HG02840 (cell line): ENCODE results near the gene MLIP.

Experiments used
- ATAC-seq: cut with Tn5 transposase; IDR thresholded peaks from one replicate; pipeline ENCODE4 v1.9.1; 2021; ENCODE audit warnings: mild to moderate bottlenecking, moderate library complexity, moderate number of reproducible peaks; ENCODE audit not compliant: unreplicated experiment, low FRiP score

Gene MLIP

DNA sequence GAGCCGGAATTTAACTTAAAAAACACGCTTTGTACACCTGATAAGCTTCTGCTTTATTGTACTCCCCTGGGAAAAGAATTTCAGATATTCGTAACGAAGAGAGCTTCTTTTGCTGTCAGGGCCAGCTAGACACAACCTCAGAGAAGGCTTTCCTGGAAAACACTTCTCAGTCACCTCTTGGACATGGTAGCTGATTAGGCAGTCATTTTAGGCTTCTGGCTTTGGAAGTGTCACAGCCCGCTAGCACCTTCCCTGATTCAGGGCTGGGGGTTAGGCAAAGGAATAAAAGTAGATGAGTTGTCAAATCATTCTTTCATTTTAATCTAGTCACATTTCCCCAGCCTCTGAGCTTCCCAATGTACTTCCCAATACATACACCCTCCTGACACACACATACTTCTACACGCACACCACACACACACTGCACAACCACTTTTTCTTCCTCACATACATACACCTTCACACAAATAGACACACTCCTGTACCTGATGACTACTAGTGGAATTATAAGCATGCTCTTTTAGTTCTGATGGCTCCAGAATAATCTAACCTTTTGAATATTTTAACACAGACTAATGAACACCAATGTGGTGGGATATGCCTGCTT is 162.1 kb downstream of the MLIP start:
- no peak for ATAC-seq

DNA sequence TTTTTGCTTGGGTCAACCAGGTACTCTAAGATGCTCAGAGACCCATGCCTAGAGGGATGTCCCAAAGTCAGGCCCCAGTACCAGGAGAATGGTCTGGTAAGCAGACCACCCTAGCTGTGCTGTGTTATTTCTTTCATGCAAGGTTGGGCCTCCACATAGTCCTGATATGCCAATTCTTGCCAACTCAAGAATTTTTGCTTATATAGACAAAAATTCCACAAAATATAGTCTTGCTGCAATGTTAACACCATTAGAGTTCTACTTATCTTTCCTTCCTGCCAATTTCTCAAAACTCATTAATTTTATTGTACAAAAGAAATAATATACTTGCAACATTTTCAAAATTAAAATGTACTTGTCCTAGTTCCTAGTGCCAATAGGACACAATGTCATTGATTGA is 163.1 kb downstream of the MLIP start:
- ATAC-seq = no peak

DNA sequence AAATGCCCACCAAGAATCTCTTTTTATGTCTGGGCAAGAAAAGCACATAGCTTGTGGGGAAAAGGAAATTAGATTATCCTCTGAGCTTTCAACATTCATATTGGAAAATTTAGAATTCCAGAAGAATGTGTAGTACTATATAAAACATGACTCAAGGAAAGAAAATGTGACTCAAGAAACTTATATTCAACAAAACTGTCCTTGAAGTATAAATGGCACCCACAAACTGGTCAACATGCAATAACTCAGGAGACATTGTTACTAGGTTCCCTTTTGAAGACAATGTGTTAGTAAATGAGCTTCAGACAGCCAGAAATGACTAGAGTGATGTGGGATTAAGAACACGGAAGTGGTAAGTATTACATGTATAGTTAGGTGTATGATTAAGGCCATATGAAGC is 170.9 kb downstream of the MLIP start:
- no peak for ATAC-seq

DNA sequence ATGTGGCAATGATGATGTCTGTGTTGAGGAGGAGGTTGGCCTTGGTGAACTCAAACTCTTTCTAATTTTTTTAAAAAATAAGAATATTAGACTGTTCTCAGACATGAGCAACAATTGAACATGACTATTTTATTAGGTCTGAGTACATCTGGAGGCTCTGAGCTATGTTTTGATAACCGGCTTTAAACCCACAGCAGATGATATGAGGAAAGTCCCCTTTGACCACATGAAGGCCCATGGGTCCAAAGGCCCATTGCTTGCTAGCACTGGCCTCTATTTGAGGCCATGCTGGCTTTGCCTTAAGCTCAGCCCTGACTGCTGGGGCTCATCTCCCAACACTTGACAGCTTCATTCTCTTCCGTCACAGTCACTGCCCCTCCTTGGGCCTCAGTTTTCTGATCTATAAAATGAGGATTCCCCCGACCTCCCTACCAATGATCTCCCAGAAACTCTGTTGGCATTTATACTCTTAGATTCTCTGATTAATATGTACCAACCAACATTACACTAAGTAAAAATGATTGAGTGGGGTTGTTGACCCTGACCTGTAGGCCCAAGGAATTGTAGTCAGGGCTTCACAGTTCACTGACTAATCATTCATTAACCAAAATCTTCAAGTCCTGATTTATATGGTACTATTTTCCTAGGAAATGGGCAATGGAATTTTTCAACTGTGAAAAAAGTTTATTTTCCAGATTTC is 173.1 kb downstream of the MLIP start:
- ATAC-seq = no peak

DNA sequence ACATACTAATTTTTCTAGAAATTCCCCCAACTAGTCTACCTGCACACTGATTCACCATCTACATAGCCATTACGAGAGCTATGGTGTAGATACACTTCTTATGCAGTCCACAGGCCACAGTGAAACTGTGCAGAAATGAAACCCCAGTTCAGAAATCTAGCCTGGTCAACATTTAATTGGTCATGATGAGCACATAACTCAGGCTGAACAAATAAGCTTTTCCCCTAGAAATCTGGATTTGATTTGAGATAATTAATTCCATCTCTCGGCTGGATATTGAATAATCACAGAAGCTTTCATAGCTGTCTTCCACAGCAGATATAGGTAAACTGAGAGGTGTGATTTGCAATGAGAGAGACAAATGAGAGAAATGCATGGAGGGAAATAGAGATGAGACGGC is 174.4 kb downstream of the MLIP start:
- no peak for ATAC-seq

DNA sequence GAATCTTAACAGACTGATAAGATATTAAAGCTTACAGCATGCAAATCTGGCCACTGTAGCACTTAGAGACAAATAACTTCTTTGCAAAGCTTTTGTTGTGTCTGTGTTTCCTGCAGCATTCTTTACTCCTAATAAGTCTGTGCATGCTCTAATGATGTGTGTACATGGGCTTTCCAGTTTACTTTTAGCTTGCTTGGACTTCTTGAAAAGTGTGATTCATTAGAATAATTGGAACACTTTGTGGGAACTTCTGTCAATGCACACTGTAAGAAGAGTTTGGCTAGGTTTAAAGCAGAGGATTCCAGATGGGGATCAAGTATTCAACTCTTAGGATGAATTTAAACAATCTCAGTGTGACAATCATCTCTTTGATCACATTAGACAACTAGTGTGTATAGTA is 174.9 kb downstream of the MLIP start:
- no peak for ATAC-seq

DNA sequence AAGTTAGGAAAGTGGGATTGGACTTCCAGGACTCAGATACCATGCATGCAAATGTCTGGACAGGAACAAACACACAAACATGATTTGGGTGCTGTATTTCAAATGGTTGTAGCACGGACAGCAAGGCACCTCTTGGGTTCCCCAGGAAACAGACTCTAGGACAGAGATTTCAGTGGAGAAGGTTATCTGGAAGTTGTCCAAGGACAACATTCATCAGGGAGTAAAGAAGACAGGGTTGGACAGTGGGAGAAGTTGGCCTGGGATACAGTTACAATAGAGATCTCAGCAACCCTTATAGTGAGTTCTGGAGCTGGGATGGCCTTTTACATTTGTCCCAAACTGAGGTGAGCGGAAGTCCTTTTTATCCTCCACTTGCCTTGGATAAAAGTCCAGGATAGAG is 177.2 kb downstream of the MLIP start:
- no peak for ATAC-seq

DNA sequence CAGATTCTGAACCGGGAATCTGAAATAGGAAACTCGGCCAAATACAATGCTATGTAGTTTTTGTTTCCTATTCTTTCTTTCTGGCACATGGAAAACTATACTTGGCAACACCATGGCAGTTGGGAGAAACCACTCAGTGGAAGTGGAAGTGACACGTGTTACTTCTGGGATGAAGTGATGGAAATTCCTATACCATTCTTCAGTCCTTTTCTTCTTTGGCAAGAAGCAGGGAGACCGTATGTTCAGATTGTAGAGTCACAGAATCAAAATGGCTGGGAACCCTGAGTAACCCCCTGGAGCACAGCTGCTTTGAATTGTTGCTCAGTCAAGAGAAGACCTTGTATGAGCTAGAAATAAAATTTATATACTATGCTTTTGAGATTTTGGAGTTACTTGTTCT is 178.2 kb downstream of the MLIP start:
- ATAC-seq = no peak

DNA sequence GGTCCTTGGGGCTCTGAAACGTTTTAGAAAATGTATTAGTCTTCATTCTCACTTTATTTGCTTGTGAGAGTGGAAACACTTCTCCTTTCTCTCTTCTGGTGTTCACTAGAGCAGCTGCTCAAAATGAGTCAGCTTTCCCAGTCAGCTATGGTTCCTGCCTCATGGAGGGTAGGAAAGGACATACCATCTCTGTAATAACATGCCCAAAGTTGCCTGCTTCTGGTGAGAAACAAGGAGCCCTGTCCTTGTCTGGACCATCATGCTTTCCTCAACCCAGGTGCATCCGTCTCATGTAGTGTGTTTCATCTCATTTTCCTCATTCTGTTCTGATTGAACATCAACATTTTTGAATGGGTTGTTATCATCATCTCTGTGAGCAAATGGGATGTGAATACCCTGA is 179.9 kb downstream of the MLIP start:
- ATAC-seq = no peak

DNA sequence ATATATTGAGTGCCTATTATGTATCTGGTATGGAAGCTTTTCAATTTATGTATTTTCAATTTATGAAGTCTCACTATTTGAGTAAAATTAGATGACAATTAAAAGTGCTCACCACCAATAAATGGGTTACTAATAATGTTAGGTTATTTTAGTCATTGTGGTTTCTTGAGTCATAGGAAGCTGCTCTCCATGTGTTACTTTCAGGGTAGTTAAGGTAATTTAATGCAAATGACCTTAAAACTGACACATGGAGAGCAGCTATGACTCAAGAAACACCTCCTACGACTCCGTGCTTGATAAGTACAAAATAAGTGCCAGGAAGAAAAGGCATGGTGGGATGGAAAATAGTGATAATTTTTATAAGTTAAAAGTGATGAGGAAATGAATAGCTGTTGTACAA is 180.5 kb downstream of the MLIP start:
- ATAC-seq = peak; percentile 97

DNA sequence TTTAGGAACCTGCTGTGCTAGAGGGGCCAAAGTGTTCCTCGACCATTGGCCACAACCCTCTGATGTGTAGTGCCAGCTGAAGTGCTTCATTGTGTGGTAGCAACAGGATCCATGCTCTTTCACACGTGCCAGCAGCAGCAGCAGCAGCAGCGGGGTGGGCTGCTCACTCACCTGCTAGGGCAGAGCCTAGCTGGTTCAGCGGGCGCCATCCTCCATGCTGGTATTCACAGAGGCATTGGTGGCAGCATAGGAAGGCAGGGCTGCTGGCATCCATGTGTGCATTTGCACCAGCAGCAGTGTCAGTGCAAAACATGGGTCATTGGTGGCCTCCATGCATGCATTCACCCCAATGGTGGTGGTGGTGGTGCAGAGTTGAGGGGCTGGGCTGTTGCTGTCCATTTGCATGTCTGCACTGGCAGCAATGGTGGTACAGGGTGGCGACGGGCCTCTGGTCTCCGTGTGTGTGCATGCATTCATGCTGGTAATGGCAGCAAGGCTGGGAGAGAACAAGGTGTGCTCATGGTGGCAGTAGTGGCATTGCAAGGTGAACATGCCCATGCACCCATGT is 183.8 kb downstream of the MLIP start:
- ATAC-seq = no peak

DNA sequence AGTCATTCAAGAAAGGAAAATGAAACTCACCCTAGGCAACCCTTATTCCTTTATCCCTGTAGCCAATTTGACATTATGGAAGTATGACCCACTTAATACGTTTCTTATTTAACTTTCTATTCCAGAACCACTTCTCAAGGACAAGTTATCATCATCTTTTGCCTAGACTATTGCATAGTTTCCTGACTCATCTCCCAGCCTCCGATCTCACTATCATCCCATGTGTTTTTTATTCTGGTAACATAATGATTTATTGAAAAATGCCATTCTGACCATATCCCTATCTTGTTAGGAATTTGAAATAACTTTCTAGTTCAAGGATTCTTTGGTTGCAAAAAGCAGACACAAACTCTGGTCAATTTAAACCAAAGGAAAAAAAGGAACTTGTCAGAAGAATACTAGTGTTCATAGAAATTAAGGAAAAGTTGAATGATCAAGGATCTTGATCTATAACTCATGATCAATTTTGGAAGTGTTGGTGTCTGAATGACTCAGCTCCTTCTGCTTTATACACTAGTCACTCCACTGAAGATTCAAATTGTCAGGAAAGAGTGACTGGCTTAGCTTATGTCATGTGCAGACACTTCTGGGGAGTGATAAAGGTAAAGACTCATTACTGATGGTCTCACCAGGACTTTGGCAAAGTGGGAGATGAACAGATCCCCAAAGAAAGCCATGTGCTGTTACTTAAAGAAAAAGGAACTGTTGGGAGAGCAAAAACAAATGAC is 188.5 kb downstream of the MLIP start:
- ATAC-seq = no peak

DNA sequence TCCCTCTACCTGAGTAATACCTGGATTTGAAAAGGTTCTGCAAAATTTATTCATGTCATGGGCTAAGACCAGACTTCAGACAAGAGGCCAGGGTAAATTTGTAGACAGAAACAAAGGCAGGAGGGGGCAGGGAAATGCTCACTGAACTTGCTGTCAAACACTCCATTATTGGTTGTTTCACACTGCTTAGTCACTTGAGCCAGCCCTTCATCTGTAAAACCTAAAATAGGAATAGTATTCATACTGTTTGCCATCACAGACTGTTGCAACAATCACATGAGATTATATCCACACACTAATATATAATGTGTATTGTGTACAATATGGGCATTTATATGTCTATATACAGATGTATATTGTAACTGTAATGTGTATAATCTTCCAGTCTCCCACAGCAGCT is 190.5 kb downstream of the MLIP start:
- no peak for ATAC-seq

DNA sequence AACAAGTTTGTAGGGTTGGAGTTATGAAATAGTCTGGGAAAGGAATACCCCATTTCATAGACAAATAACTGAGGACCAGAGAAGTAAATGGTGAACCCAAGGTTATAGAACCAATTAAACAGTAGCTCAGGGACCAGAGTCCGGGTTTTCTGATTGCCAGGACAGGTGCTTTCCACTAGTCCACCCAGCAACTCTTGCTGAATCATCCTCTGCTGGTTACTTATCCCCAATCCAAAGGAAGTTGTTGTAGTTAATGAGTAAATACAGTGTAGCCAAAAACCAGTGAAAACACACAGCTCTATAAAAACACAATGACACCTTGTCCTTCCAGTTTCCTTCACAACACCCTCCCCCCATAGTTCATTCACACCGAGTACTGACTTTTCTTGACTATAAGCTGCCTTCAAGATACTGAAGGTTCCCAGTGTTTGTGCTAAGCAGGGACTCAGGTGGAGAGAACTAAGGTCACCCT is 196.2 kb downstream of the MLIP start:
- peak; percentile 52 for ATAC-seq

DNA sequence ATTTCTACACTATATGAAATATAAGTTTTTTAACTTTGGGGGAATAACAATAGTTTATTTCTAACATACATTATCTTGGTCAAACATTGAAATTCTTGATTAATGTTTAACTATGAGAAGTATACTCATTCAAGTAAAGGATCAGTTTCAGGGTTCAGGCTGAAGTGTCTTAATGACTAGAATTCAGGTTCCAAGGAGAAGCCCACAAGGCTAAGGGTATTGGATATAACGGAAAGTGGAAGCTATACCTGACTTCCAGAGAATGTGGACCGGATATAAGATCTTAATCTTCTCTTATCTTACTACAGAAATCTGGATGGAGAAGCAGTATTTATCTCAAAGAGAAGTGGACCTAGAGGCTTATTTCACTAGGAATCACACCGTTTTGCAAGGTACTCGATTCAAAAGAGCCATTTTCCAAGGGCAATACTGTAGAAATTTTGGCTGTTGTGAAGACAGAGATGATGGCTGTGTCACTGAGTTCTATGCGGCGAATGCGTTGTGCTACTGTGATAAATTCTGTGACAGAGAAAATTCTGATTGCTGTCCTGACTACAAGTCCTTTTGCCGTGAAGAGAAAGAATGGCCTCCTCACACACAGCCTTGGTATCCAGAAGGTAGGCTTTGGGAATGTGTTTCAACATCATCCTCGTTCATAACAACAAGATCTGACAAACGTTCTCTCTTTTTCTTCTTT is 197.2 kb downstream of the MLIP start, which contains the start of gene TINAG:
TSS of gene TINAG (plus strand) at position 153 of the 697 bp plus-strand sequence. CDS start at position 263, 110 bp downstream.
- ATAC-seq = no peak

DNA sequence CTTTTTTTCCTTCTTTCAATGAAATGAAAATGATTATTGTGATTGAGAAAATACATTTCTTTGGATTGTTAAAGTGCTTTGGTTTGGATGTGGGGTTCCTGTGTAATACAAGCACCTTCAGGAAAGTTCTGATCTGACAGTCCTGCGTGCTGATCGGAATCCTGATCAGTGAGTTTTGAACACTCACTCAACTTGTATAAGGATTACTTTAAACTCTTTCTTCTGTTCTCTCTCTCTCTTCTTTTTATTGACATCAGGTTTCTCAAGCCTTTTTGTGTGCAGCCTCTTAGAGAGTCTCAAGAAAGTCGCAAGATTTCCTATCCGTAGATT is 197.7 kb downstream of the MLIP start:
- no peak for ATAC-seq

DNA sequence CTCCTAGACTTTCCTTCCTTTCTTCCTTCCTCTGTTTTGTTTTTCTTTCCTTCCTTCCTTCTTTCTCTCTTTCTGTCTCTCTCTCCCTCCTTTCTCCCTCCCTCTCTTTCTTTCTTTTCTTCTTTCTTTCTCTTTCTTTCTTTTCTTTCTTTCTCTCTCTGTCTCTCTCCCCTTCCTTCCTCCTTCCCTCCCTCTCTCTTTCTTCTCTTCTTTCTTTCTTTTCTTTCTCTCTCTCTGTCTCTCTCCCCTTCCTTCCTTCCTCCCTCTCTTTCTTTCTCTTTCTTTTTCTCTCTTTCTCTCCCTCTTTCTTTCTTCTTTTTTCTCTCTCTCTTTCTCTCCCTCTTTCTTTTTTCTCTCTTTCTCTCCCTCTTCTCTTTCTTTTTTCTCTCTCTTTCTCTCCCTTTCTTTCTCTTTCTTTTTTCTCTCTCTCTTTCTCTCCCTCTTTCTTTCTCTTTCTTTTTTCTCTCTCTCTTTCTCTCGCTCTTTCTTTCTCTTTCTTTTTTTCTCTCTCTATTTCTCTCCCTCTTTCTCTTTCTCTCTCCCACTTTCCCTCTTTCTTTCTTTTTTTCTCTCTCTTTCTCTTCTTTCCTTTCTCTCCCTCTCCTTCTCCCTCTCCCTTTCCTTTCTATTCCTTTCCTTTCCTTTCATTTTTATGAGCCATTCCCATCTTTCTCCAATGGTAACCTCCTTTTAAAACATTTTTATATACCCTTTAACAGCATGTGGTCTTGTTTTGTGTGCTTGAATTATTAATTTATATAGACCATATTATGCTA is 199.3 kb downstream of the MLIP start:
- no peak for ATAC-seq

DNA sequence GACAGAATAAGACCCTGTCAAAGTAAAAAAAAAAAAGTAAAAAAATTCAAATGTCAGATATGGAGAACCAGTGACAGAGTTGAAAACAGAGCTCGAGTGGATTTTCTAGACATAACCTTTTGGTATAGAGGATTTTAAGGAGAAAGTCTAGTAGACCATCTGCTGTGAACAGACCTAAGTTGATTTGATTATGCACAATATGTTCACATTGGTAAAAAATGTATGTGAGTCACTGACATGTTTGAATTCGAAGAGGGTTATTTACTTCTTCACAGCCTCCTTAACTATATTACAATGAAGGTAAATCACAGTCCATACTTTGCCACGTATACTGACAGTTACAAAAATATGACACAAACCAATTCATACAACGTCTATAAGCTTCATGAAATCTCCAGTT is 204.4 kb downstream of the MLIP start:
- no peak for ATAC-seq
